ELR (cell line): ENCODE measurements around the gene ARFIP1.

Experiments
- DNase-seq: peaks from one replicate; pipeline ENCODE4 v3.0.0-alpha.2; 2015; ENCODE audit warnings: low read depth

ARFIP1 gene

GRCh38 chr4:152898606-152899005 lies 118.9 kb downstream of the ARFIP1 start:
- no peak for DNase-seq

GRCh38 chr4:152900395-152900794 lies 120.6 kb downstream of the ARFIP1 start:
- DNase-seq, result no peak

- no peak for DNase-seq
Observed at GRCh38 chr4:152901205-152901604, 121.5 kb downstream of the ARFIP1 start.

- DNase-seq, result no peak
Observed at GRCh38 chr4:152903658-152904057, 123.9 kb downstream of the ARFIP1 start.

GRCh38 chr4:152909901-152910300 lies 130.1 kb downstream of the ARFIP1 start:
- DNase-seq, result no peak

GRCh38 chr4:152910521-152910920 lies 130.8 kb downstream of the ARFIP1 start:
- DNase-seq, result no peak

- no peak for DNase-seq
Observed at GRCh38 chr4:152917543-152918395, 138.0 kb downstream of the ARFIP1 start.

- no peak for DNase-seq
Observed at GRCh38 chr4:152919826-152920225, 140.1 kb downstream of the ARFIP1 start.

GRCh38 chr4:152920768-152921167 lies 141.0 kb downstream of the ARFIP1 start:
- no peak for DNase-seq

- DNase-seq, result no peak
Observed at GRCh38 chr4:152921284-152921683, 141.5 kb downstream of the ARFIP1 start.

- no peak for DNase-seq
Observed at GRCh38 chr4:152925851-152926250, 146.1 kb downstream of the ARFIP1 start.

GRCh38 chr4:152926959-152927358 lies 147.2 kb downstream of the ARFIP1 start:
- no peak for DNase-seq

GRCh38 chr4:152927737-152928136 lies 148.0 kb downstream of the ARFIP1 start:
- no peak for DNase-seq

- no peak for DNase-seq
Observed at GRCh38 chr4:152928286-152928685, 148.5 kb downstream of the ARFIP1 start.

- no peak for DNase-seq
Observed at GRCh38 chr4:152929888-152930287, 150.1 kb downstream of the ARFIP1 start.

GRCh38 chr4:152935143-152935542 lies 155.4 kb downstream of the ARFIP1 start:
- DNase-seq, result no peak

- DNase-seq, result peak; percentile 49
Observed at GRCh38 chr4:152935631-152936445, 156.1 kb downstream of the ARFIP1 start, which contains the start of gene FHDC1. Gene FHDC1, plus strand, starts transcription at chr4:152936323. Its CDS starts 6,735 bp downstream, at chr4:152943058.

- DNase-seq, result peak; percentile 36
Observed at GRCh38 chr4:152936446-152937335, 156.9 kb downstream of the ARFIP1 start.

- DNase-seq, result peak; percentile 38
Observed at GRCh38 chr4:152937336-152938236, 157.8 kb downstream of the ARFIP1 start.

- no peak for DNase-seq
Observed at GRCh38 chr4:152938237-152938947, 158.6 kb downstream of the ARFIP1 start.
